HepG2 (cell line): Measurements from ENCODE around the gene GSK3B. TPM values are rescaled to one million over a fixed set of nuclear protein-coding genes. Genes with fewer than 3 reads are reported as not detected.

ENCODE experiments used
- ATAC-seq: fragments of 200-7000 bp; cut with Tn5 transposase; 3 replicates; pipeline ENCODE4 v1.9.1; 2020; ENCODE audit warnings: mild to moderate bottlenecking, moderate library complexity
- BruUV-seq: library from RNA; stranded (reverse); fragments of 400-500 nt; replicated peaks from 2 replicates; lab custom pipeline; 2021; lab: Mats Ljungman, UMichigan
- CTCF ChIA-PET: fragments of 300-600 bp; formaldehyde crosslinking; extraction: SDS; loops from one replicate; lab custom pipeline; 2021; ENCODE audit warnings: low total read pairs, inconsistent platforms, low intra/inter-chr PET ratio; lab: Yijun Ruan, JAX
- POLR2A ChIA-PET: fragments of 350-600 bp; sonication (Branson Sonifier 250); formaldehyde crosslinking; loops from one replicate; lab custom pipeline; 2020; ENCODE audit warnings: antibody characterized with exemption, inconsistent platforms; lab: Yijun Ruan, JAX
- DNase-seq: peaks from one replicate; pipeline ENCODE4 v3.0.0-alpha.2; 2015; ENCODE audit warnings: low spot score
- FAIRE-seq: peaks from 3 replicates; lab custom pipeline; 2011; peaks lifted over from hg19 to GRCh38; lab: Jason Lieb, UNC
- H2AFZ ChIP-seq: one replicate; pipeline ENCODE4 v1.6.1; 2011; ENCODE audit warnings: low read length, inconsistent platforms
- H3K27ac ChIP-seq: fragments of 300-600 bp; 3 replicates; pipeline ENCODE4 v1.8.0; 2011; ENCODE audit warnings: mixed run types, mild to moderate bottlenecking, mixed read lengths, low read length, inconsistent platforms; ENCODE audit not compliant: insufficient read depth; ENCODE audit errors: extremely low read length
- H3K27me3 ChIP-seq, 2 experiments: fragments of 200-600 bp in 1 of 2; 2 replicates in 1 of 2; 3 replicates in 1 of 2; pipeline versions ENCODE4 v1.6.0 to v1.8.0; 2011; ENCODE audit warnings: low read length in 2 of 2, mild to moderate bottlenecking in 2 of 2, moderate library complexity in 2 of 2, inconsistent platforms in 1 of 2; ENCODE audit not compliant: insufficient read depth in 2 of 2, control insufficient read depth in 1 of 2
- H3K36me3 ChIP-seq, 2 experiments: fragments of 200-600 bp in 1 of 2; replicated peaks in 1 of 2; 2 replicates in 1 of 2; 3 replicates in 1 of 2; pipeline versions ENCODE4 v1.5.1 to v1.8.0; 2011; ENCODE audit warnings: low read length in 2 of 2, inconsistent platforms in 1 of 2; ENCODE audit not compliant: insufficient read depth in 2 of 2, control insufficient read depth in 1 of 2
- H3K4me1 ChIP-seq: 2 replicates; pipeline ENCODE4 v1.5.1; 2012; ENCODE audit warnings: low read length, inconsistent platforms; ENCODE audit not compliant: insufficient read depth
- H3K4me2 ChIP-seq: 2 replicates; pipeline ENCODE4 v1.6.0; 2011; ENCODE audit warnings: low read depth, low read length, inconsistent platforms
- H3K4me3 ChIP-seq, 3 experiments: fragments of 200-600 bp in 1 of 3; sonication (generic), shearing (Covaris generic) in 1 of 3; replicated peaks in 1 of 3; 2 replicates each; pipeline ENCODE4 v1.5.1; 2011 to 2016; ENCODE audit warnings: low read length in 3 of 3, inconsistent platforms in 2 of 3, low read depth in 2 of 3, mild to moderate bottlenecking in 2 of 3, control low read depth in 1 of 3, mixed read lengths in 1 of 3; ENCODE audit not compliant: insufficient read depth in 1 of 3
- H3K79me2 ChIP-seq: one replicate; pipeline ENCODE4 v1.6.1; 2011; ENCODE audit warnings: low read length, inconsistent platforms; ENCODE audit not compliant: insufficient read depth
- H3K9ac ChIP-seq: 2 replicates; pipeline ENCODE4 v1.6.0; 2011; ENCODE audit warnings: mild to moderate bottlenecking, low read depth, low read length, inconsistent platforms; ENCODE audit not compliant: insufficient read depth
- H3K9me3 ChIP-seq: 2 replicates; pipeline ENCODE4 v1.5.1; 2012; ENCODE audit warnings: mild to moderate bottlenecking, low read length
- H4K20me1 ChIP-seq: 2 replicates; pipeline ENCODE4 v1.6.0; 2011; ENCODE audit warnings: inconsistent platforms, mild to moderate bottlenecking, low read length, moderate library complexity; ENCODE audit not compliant: insufficient read depth
- AKNA ChIP-seq: sonication (generic); formaldehyde crosslinking; IDR thresholded peaks from 2 replicates; pipeline ENCODE4 v1.4.0; 2020; ENCODE audit warnings: missing genetic modification reagents, borderline replicate concordance
- E2F2 ChIP-seq: sonication (generic); formaldehyde crosslinking; IDR thresholded peaks from 2 replicates; pipeline ENCODE4 v1.4.0; 2020; ENCODE audit warnings: missing genetic modification reagents, borderline replicate concordance
- GMEB2 ChIP-seq: IDR thresholded peaks from 2 replicates; pipeline ENCODE4 v1.6.1; 2016; ENCODE audit warnings: missing biosample characterization, missing genetic modification reagents, low read depth
- SMYD3 ChIP-seq: sonication (generic); formaldehyde crosslinking; IDR thresholded peaks from 2 replicates; pipeline ENCODE4 v1.8.1; 2023; ENCODE audit warnings: mild to moderate bottlenecking, missing genetic modification reagents
- TCF12 ChIP-seq, 2 experiments: fragments of 450-650 bp in 1 of 2; sonication (generic) in 1 of 2; formaldehyde crosslinking in 1 of 2; IDR thresholded peaks; 2 replicates each; pipeline versions ENCODE4 v1.6.1 to v1.8.0; 2017 to 2022; ENCODE audit warnings: antibody characterized with exemption in 1 of 2, mild to moderate bottlenecking in 1 of 2, missing genetic modification reagents in 1 of 2, moderate library complexity in 1 of 2
- ZNF451 ChIP-seq: sonication (generic); formaldehyde crosslinking; IDR thresholded peaks from 2 replicates; pipeline ENCODE4 v1.5.0; 2020; ENCODE audit warnings: mild to moderate bottlenecking, missing genetic modification reagents
- ZNF460 ChIP-seq: sonication (generic); formaldehyde crosslinking; IDR thresholded peaks from 2 replicates; pipeline ENCODE4 v1.5.1; 2020; ENCODE audit warnings: missing genetic modification reagents, mild to moderate bottlenecking, borderline replicate concordance
- ZNF558 ChIP-seq: sonication (generic); formaldehyde crosslinking; IDR thresholded peaks from 2 replicates; pipeline ENCODE4 v1.9.0; 2022; ENCODE audit warnings: mild to moderate bottlenecking, missing genetic modification reagents, borderline replicate concordance
- ZNF597 ChIP-seq: sonication (generic); formaldehyde crosslinking; IDR thresholded peaks from 2 replicates; pipeline ENCODE4 v1.5.0; 2020; ENCODE audit warnings: missing genetic modification reagents
- ZSCAN5A ChIP-seq: sonication (generic); formaldehyde crosslinking; IDR thresholded peaks from 2 replicates; pipeline ENCODE4 v1.8.0; 2022; ENCODE audit warnings: mild to moderate bottlenecking, missing genetic modification reagents, borderline replicate concordance
- WGBS: methylation state at CpG from one replicate; pipeline ENCODE4 v1.1.6; 2017; ENCODE audit warnings: low lambda C conversion rate; 5-methylcytosine and 5-hydroxymethylcytosine counted together
- in situ Hi-C: cut with HindIII; loops from 2 replicates; pipeline ENCODE4 v1.10.0; 2017; ENCODE audit warnings: low pct_unique_long_range_greater_than_20kb; ENCODE audit not compliant: extremely low pct_ligation_motif_present
- intact Hi-C: fragments of 100-400 bp; cut with micrococcal nuclease; formaldehyde crosslinking; loops from one replicate; pipeline ENCODE4 v1.10.0; 2022; ENCODE audit not compliant: unreplicated experiment
- polyA plus RNA-seq, 8 experiments: library from polyadenylated mRNA; depleted of rRNA in 3 of 8; stranded (reverse) in 7 of 8; unstranded in 1 of 8; fragments of >200 nt; fragmentation: Illumina TruSeq in 4 of 8; extraction: Trizol in 4 of 8; gene quantifications; 2 replicates each; pipeline versions ENCODE4 v1.2.1 to v1.2.3, GENCODE V29; 2011 to 2016; ENCODE audit warnings: low read depth in 4 of 8, missing spikeins in 1 of 8, mixed read lengths in 1 of 8; ENCODE audit not compliant: insufficient read depth in 1 of 8
- total RNA-seq, 5 experiments: library from RNA; depleted of rRNA; stranded (reverse); fragments of >200 nt; fragmentation: Illumina TruSeq; extraction: Trizol; gene quantifications; 2 replicates each; pipeline ENCODE4 v1.2.3, GENCODE V29; 2016; ENCODE audit warnings: low read depth in 1 of 5

Gene GSK3B
- total and polyA plus RNA-seq, 2 of the 13 experiments (the other 11 are each of a cell fraction or from before 2014, with no cell fraction given) = 22.3 to 30.1 TPM

- TF ChIP-seq ZNF597 (CRISPR knock-in tag) (no peak), ZNF558 (CRISPR knock-in tag) (no peak), ZNF451 (CRISPR knock-in tag) (no peak), ZSCAN5A (no peak)
Measured at GRCh38 chr3:119864476-119864875, 229.8 kb downstream of the GSK3B start (continued).

GRCh38 chr3:119862616-119863015, 231.6 kb downstream of the GSK3B start:
- no peaks in the 10 kb centered on the region for H3K27me3 ChIP-seq
- H3K4me3 ChIP-seq = no peak overlapping the region
- peaks cover 9% of the 10 kb centered on the region; the same call in 1 of the 2 replicates for H3K4me1 ChIP-seq
- intact Hi-C loops = no loop called here
- H3K79me2 ChIP-seq = no peaks in the 10 kb centered on the region
- no peak for ATAC-seq
- H4K20me1 ChIP-seq = peaks cover 2% of the 10 kb centered on the region; the same call in 1 of the 2 replicates
- in situ Hi-C loops = no loop called here
- WGBS = 79% methylated on average over 2 of the region's 2 CpGs
- H2AFZ ChIP-seq = no peak overlapping the region
- ChIA-PET CTCF (no interaction called here), POLR2A (no interaction called here)
- peaks cover 0 to 12% of the 10 kb centered on the region in 2 experiments; a peak in 3 of 5 replicates for H3K36me3 ChIP-seq
- no peak overlapping the region for H3K9ac ChIP-seq
- no TSS peak for BruUV-seq
- no peak for FAIRE-seq
- no peak overlapping the region for H3K27ac ChIP-seq
- no peak for DNase-seq
- H3K9me3 ChIP-seq = no peaks in the 10 kb centered on the region
- no peak overlapping the region for H3K4me2 ChIP-seq
- no peak for TF ChIP-seq E2F2
- TF ChIP-seq TCF12 (IDR thresholded peaks at IDR 0.05) = no peak
- no peak for TF ChIP-seq TCF12 (CRISPR knock-in tag; IDR thresholded peaks at IDR 0.05)
- no peak for TF ChIP-seq ZNF460 (CRISPR knock-in tag)
- no peak for TF ChIP-seq AKNA
- no peak for TF ChIP-seq SMYD3
- TF ChIP-seq GMEB2 = no peak
